ENCODE data around the gene DGCR6. TPM values are rescaled to one million over a fixed set of nuclear protein-coding genes. Genes with fewer than 3 reads are reported as not detected.
A peak's percentile ranks its signal among the peaks of the same experiment; 100 is the strongest.
"Not testable (repeated sequence)": the region's sequence is repeated elsewhere in the genome, so short reads cannot be mapped to it uniquely, and the experiment has no call there.

The DGCR6 gene
- polyA plus RNA-seq (2012; ENCODE audit: insufficient read depth, insufficient read length, low read depth) = 33.8 TPM

DNA sequence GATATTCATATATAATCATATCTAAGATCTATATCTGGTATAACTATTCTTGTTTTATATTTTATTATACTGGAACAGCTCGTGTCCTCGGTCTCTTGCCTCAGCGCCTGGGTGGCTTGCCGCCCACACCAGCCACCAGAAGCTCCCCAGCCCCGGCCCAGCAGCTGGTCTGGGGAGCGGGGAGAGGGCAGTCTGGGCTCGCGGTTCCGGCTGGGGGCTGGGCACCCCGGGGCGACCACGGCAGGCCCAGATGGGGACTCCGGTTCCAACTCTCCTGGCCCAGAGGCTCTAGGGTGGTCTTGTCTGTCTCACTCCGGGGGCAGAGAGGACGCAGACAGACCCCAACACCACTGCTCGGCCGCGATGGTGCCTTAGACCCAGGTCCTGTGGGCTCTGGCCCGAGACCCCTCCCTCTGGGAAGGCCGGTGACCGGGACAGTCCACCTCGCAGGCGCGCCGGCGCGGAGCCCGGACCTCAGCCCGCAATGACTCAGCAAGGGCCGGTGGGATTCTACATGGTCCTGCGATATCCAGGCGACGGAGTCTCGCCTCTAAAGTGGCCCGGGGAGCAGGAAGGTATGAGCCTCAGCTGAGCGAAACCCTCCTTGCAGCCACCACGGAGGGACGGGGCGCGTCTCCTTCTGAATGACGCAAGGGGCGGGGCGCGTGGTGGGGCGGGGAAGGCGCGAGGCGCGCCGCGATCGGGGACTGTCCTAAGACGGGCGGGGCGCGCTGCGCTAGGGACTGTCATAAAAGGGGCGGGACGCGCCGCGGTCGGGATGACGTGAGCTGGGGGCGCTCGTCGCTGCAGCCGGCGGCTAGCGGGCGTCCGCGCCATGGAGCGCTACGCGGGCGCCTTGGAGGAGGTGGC, at the start of gene DGCR6:
DGCR6 (plus strand) TSS at position 781 of the 870 bp plus-strand sequence; CDS start at position 836, 55 bp downstream.
- Histone ChIP-seq H3K4me1 (no peaks in the 10 kb centered on the region), H3K36me3 (no peaks in the 10 kb centered on the region), H3K9me3 (no peaks in the 10 kb centered on the region), H3K27me3 (no peaks in the 10 kb centered on the region), H3K4me3 (ENCODE audit: low read depth, low read length) (no peak within 1 kb of the TSS)
- TF ChIP-seq CTCF (IDR thresholded peaks at IDR 0.05; ENCODE audit: low read depth, low read length) = no peak
- peak; percentile 6 for DNase-seq

DNA sequence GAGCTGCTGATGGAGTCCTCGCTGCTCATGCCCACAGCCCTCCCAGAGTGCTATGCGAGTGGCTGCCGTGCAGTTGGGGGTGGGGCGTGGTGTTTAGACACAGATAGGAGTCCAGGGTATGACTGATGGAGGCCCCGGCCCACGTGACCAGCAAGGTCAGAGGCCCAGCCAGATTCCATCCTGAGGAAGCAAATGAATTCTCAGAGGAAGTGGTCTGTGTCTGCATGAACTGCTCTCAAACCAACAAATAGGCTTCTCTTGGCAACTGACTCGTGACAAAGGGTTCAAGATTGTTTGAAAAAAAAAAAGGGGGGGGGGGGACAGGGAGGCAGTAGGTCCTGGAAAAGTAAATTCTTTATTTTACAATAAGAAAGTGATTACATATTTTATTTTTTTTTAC, 46.8 kb upstream of the DGCR6 start:
- not testable (repeated sequence) for H3K4me3 ChIP-seq (ENCODE audit: low read depth, low read length)

DNA sequence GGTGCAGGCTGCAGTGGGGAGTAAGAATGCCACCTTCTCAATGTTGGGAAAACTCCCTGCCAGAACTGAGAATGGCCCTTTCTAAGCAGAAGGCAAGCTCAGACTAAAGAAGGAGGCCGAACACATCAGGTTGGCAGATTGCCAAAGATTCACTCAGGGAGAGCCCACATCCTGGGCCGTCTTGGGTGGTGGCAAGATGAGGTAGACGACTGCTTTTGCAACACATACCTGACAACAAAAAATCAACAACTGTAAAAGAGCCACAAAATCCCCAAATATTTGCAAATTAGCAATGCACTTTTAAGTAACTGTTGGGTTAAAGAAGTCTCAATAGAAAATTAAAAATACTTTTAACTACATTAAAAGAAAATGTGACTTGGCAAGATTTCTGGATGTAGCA, 24.9 kb upstream of the DGCR6 start:
- H3K36me3 ChIP-seq; H3K4me1 ChIP-seq; H3K4me3 ChIP-seq (ENCODE audit: low read depth, low read length); DNase-seq; H3K9me3 ChIP-seq; H3K27me3 ChIP-seq: not testable (repeated sequence)

More for the DNA sequence above, 46.8 kb upstream of the DGCR6 start:
- not testable (repeated sequence) for H3K36me3 ChIP-seq, H3K4me1 ChIP-seq, H3K27me3 ChIP-seq, H3K9me3 ChIP-seq, DNase-seq

- H3K27me3 ChIP-seq; H3K9me3 ChIP-seq; H3K36me3 ChIP-seq; DNase-seq; H3K4me1 ChIP-seq; H3K4me3 ChIP-seq (ENCODE audit: low read depth, low read length): not testable (repeated sequence)
Observed at GRCh38 chr22:18884465-18884864, 21.7 kb upstream of the DGCR6 start.

DNA sequence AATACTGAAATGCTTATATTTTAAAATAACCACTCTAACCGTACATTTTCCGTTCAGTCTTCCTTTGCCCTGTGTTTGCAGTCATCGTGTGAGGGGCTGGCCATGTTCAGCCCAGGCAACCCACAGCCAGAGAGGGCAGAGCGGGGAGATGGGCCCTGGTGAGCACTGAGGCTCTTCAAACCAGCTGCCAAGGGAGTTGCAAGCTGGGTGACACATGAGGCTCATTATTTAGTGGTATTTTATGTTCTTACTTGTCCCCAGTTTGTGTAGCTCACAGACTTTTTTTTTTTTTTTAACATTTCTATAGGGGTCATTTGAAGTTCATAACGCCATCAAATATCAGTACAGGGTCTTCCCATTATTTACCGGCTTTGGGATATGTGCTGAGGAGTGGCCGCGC, 18.0 kb upstream of the DGCR6 start:
- H3K9me3 ChIP-seq = no peaks in the 10 kb centered on the region
- H3K27me3 ChIP-seq = no peaks in the 10 kb centered on the region
- TF ChIP-seq CTCF (IDR thresholded peaks at IDR 0.05; ENCODE audit: low read depth, low read length) = no peak
- DNase-seq = no peak
- H3K36me3 ChIP-seq = no peaks in the 10 kb centered on the region
- no peaks in the 10 kb centered on the region for H3K4me1 ChIP-seq
- H3K4me3 ChIP-seq (ENCODE audit: low read depth, low read length) = no peak overlapping the region

DNA sequence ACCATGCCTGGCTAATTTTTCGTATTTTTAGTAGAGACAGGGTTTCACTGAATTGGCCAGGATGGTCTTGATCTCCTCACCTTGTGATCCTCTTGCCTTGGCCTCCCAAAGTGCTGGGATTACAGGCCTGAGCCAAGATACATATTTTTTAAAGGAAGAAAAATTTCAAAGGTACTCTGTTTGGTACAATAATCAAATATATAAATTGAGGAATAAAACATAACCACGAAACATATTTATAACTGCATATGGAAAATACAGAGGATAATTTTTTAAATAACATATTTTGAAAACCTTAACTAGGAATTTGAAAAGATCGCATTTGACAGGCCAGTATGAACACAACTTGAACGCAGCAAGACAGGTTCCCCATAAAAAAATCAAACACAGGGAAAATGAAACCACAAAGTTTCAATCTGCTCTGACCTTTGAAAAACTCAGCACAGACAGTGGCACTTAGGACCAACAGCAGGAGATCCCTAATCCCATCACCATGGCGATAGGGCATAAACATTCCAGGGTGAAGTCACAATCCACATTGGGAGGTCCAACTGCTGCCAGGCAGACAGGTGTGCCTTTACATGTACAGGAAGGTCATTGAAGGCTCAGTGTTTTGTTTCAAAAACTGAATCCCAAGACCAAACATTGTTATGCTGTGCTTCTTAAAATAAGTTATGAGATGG, 15.5 kb upstream of the DGCR6 start:
- not testable (repeated sequence) for H3K4me3 ChIP-seq (ENCODE audit: low read depth, low read length); H3K27me3 ChIP-seq; DNase-seq; H3K4me1 ChIP-seq; H3K36me3 ChIP-seq; H3K9me3 ChIP-seq

DNA sequence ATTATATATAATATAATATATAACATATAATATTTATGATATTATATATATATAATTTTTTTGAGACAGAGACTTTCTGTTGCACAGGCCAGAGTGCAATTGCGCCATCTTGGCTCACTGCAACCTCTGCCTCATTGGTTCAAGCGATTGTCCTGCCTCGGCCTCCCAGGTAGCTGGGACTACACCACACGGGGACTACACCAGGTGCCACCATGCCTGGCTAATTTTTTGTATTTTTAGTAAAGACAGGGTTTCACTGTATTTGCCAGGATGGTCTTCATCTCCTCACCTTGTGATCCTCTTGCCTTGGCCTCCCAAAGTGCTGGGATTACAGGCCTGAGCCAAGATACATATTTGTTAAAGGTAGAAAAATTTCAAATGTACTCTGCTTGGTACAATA, 12.3 kb upstream of the DGCR6 start:
- not testable (repeated sequence) for H3K27me3 ChIP-seq; H3K4me3 ChIP-seq (ENCODE audit: low read depth, low read length); H3K4me1 ChIP-seq; DNase-seq; H3K9me3 ChIP-seq; H3K36me3 ChIP-seq

DNA sequence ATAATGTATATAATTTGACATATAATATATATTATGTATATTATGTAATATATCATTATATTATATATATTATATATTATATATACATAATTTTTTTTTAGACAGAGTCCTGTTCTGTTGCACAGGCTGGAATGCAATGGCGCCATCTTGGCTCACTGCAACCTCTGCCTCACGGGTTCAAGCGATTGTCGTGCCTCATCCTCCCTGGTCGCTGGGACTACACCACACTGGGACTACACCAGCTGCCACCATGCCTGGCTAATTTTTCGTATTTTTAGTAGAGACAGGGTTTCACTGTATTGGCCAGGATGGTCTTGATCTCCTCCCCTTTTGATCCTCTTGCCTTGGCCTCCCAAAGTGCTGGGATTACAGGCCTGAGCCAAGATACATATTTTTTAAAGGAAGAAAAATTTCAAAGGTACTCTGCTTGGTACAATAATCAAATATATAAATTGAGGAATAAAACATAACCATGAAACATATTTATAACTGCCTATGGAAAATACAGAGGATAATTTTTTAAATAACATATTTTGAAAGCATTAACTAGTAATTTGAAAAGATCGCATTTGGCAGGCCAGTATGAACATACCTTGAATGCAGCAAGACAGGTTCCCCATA, 10.0 kb upstream of the DGCR6 start:
- not testable (repeated sequence) for DNase-seq

DNA sequence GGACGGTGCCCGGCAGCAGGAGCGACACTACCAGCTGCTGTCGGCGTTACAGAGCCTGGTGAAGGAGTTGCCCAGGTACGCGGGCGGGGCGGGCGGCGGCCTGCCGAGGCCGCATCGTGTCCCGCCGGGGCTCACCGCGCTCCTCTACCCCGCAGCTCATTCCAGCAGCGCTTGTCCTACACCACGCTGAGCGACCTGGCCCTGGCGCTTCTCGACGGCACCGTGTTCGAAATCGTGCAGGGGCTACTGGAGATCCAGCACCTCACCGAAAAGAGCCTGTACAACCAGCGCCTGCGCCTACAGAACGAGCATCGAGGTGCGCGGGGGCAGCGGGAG, 258 bp downstream of the DGCR6 start:
- DNase-seq; H3K4me1 ChIP-seq; H3K4me3 ChIP-seq (ENCODE audit: low read depth, low read length); H3K36me3 ChIP-seq; H3K9me3 ChIP-seq; H3K27me3 ChIP-seq: not testable (repeated sequence)

More for the DNA sequence above, 10.0 kb upstream of the DGCR6 start:
- H3K4me1 ChIP-seq; H3K27me3 ChIP-seq; H3K36me3 ChIP-seq; H3K9me3 ChIP-seq; H3K4me3 ChIP-seq (ENCODE audit: low read depth, low read length): not testable (repeated sequence)
